Upper lobe of right lung (tissue), 1 donor: ENCODE results near the gene ZDHHC6. TPM values are rescaled to one million over a fixed set of nuclear protein-coding genes. Genes with fewer than 3 reads are reported as not detected.
"Not testable (repeated sequence)": the region's sequence is repeated elsewhere in the genome, so short reads cannot be mapped to it uniquely, and the experiment has no call there.

Source experiments
- ATAC-seq: fragments of 200-7000 bp; cut with Tn5 transposase; one replicate; pipeline ENCODE4 v1.9.1; 2020; ENCODE audit warnings: mild to moderate bottlenecking, moderate library complexity
- DNase-seq: peaks from one replicate; pipeline ENCODE4 v3.0.0-alpha.2; 2020
- H3K27ac ChIP-seq: fragments of 200-600 bp; one replicate; pipeline ENCODE4 v1.8.0; 2022
- H3K27me3 ChIP-seq: fragments of 200-600 bp; one replicate; pipeline ENCODE4 v1.8.0; 2022; ENCODE audit warnings: mild to moderate bottlenecking
- H3K36me3 ChIP-seq: fragments of 200-600 bp; one replicate; pipeline ENCODE4 v1.8.0; 2022
- H3K4me1 ChIP-seq: fragments of 200-600 bp; one replicate; pipeline ENCODE4 v1.8.0; 2022
- H3K4me3 ChIP-seq: fragments of 200-600 bp; one replicate; pipeline ENCODE4 v1.8.0; 2022; ENCODE audit warnings: mild to moderate bottlenecking
- H3K9me3 ChIP-seq: fragments of 200-600 bp; one replicate; pipeline ENCODE4 v1.8.0; 2022
- intact Hi-C: fragments of 100-400 bp; cut with DNase I; formaldehyde crosslinking; loops from one replicate; pipeline ENCODE4 v1.11.0; 2022
- total RNA-seq: library from RNA; stranded (reverse); fragmentation: NEBNext Ultra II Directional; extraction: Animal tissue kit (Norgen Biotek cat#: 25700); gene quantifications from one replicate; pipeline ENCODE4 v1.2.1, GENCODE V29; 2021
- TF ChIP-seq, protein P1 (sequence below): fragments of 200-600 bp; IDR thresholded peaks from one replicate; pipeline ENCODE4 v1.8.0; 2022; ENCODE audit warnings: antibody characterized with exemption
- donor health status: DM: no; HTN: yes; CAD: no; lungs with severe emphysema.

ZDHHC6 gene
- total RNA-seq, 1 donor from 2014 or later: 34.9 TPM

DNA sequence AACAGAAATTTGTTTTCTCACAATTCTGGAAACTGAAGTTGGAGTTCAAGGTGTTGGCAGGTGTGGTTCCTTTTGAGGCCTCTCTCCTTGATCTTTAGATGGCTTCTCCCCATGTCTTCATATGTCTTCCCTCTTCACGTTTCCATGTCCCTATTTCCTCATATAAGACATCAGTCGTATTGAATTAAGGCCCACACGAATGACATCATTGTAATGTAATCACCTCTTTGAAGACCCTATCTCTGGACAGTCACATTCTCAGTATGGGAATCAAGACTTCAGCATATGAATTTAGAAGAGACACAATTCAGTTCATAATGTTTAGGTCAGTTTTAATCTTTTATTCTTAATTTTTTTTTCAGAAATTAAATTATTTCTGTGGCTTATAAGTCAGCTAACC is 20.1 kb upstream of the ZDHHC6 start:
- DNase-seq (no peak), ATAC-seq (no peak)
- Histone ChIP-seq H3K27me3 (no peaks in the 10 kb centered on the region), H3K36me3 (peaks cover 36% of the 10 kb centered on the region), H3K4me1 (no peaks in the 10 kb centered on the region), H3K27ac (no peak overlapping the region), H3K4me3 (no peak overlapping the region), H3K9me3 (no peaks in the 10 kb centered on the region)
- intact Hi-C loops: no loop called here
- TF ChIP-seq, protein P1, sequence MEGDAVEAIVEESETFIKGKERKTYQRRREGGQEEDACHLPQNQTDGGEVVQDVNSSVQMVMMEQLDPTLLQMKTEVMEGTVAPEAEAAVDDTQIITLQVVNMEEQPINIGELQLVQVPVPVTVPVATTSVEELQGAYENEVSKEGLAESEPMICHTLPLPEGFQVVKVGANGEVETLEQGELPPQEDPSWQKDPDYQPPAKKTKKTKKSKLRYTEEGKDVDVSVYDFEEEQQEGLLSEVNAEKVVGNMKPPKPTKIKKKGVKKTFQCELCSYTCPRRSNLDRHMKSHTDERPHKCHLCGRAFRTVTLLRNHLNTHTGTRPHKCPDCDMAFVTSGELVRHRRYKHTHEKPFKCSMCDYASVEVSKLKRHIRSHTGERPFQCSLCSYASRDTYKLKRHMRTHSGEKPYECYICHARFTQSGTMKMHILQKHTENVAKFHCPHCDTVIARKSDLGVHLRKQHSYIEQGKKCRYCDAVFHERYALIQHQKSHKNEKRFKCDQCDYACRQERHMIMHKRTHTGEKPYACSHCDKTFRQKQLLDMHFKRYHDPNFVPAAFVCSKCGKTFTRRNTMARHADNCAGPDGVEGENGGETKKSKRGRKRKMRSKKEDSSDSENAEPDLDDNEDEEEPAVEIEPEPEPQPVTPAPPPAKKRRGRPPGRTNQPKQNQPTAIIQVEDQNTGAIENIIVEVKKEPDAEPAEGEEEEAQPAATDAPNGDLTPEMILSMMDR: no peak

GRCh38 chr10:112465299-112465883 is 18.7 kb upstream of the ZDHHC6 start:
- Histone ChIP-seq H3K4me3 (no peak overlapping the region), H3K9me3 (no peaks in the 10 kb centered on the region), H3K4me1 (no peaks in the 10 kb centered on the region), H3K27me3 (no peaks in the 10 kb centered on the region), H3K27ac (no peak overlapping the region), H3K36me3 (peaks cover 45% of the 10 kb centered on the region)
- ATAC-seq: no peak
- TF ChIP-seq, protein P1: no peak
- intact Hi-C loops: no loop called here
- no peak for DNase-seq

- H3K27me3 ChIP-seq, H3K9me3 ChIP-seq, H3K27ac ChIP-seq, intact Hi-C loops, ATAC-seq, H3K4me1 ChIP-seq, H3K4me3 ChIP-seq, DNase-seq: not testable (repeated sequence)
- H3K36me3 ChIP-seq: peaks cover 45% of the 10 kb centered on the region
Measured at GRCh38 chr10:112464074-112464473, 17.4 kb upstream of the ZDHHC6 start.

GRCh38 chr10:112461029-112461887 is 14.5 kb upstream of the ZDHHC6 start:
- TF ChIP-seq, protein P1: no peak
- Histone ChIP-seq H3K27ac (no peak overlapping the region), H3K36me3 (peaks cover 27% of the 10 kb centered on the region), H3K9me3 (no peaks in the 10 kb centered on the region), H3K27me3 (no peaks in the 10 kb centered on the region), H3K4me1 (no peaks in the 10 kb centered on the region), H3K4me3 (no peak overlapping the region)
- no peak for DNase-seq
- no peak for ATAC-seq
- intact Hi-C loops: no loop called here

DNA sequence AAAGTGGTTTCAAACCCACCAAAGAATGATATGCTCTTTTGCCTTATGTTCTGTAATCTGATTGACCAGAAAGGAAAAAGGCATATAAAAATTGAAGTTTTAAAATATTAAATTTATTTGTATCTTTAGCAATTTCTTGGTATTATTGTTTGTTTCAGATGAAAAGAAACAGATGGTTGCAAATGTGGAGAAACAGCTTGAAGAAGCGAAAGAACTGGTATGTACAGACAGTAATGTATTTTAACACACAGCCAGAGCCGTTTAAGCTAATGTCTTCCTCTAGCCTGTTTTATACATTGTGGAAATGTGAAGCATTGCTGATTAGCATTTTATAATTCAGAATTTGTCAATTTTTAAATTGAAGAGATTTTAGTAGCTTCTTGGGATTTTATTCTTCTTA is 13.7 kb upstream of the ZDHHC6 start:
- H3K4me3 ChIP-seq: no peak overlapping the region
- H3K27ac ChIP-seq: no peak overlapping the region
- ATAC-seq (no peak), DNase-seq (no peak)
- intact Hi-C loops: no loop called here
- H3K36me3 ChIP-seq: peaks cover 18% of the 10 kb centered on the region
- no peaks in the 10 kb centered on the region for H3K27me3 ChIP-seq
- TF ChIP-seq, protein P1: no peak
- no peaks in the 10 kb centered on the region for H3K4me1 ChIP-seq
- no peaks in the 10 kb centered on the region for H3K9me3 ChIP-seq

DNA sequence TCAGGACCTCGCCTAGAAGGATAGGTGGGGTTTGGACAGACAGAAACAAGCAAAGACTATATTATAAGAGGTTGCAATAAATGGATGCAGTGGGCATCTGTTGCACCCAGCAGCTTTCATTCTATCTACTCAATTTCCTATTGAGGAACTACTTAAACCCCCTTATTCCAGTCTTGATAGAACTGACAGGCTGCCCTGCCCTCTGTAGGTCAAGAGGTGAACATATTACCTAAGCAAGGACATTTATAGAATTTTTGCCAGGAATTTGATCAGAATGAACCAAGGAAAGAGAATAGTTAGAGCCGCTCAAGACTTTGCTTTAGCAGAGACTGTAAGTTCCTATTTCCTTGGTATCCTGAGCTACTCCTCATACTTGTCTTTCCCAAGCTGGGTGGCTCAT is 9.8 kb upstream of the ZDHHC6 start:
- Histone ChIP-seq H3K27ac (no peak overlapping the region), H3K9me3 (no peaks in the 10 kb centered on the region), H3K27me3 (no peaks in the 10 kb centered on the region), H3K4me3 (no peak overlapping the region), H3K36me3 (peaks cover 7% of the 10 kb centered on the region), H3K4me1 (no peaks in the 10 kb centered on the region)
- TF ChIP-seq, protein P1: peak; percentile 6
- DNase-seq (no peak), ATAC-seq (no peak)
- intact Hi-C loops: no loop called here
